Fibroblast of skin of back (primary cell): ENCODE data around the gene TLCD3B.
"Not testable (repeated sequence)": the region's sequence is repeated elsewhere in the genome, so short reads cannot be mapped to it uniquely, and the experiment has no call there.

ENCODE experiments used
- DNase-seq: peaks from one replicate; pipeline ENCODE4 v3.0.0-alpha.2; 2013

Gene TLCD3B

DNA sequence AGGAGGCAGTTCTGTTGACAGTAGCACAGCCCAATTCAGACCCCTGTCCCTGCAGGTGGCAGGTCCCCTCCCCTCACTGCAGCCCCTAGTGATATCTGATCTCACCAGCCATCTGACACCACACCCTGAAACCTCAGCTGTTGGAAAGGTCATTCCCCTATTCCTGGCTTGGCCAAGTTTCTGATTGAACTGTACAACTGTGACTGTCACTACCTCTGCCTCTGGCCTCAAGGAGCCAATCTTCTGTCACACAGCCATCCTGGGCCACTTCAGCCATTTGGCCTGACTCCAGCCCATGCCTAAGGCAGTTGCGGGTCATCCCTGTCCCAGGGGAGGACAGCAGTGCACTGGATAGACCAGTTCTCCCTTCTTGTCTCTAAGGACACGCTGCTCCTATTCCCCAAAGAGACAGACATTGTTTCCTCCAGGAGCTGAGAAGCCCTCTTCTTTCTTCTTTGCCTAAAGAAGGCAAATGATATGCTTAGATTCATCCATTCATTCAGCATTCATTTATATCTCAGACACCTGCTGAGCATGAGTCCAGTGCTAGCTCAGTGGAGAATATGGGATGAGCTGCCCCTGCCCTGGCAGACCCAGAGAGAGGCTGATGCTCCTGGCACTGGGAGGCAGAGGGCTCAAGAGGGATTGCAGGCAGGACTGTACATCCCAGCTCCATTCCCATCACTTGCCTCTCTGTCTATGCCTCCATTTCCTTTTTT is 29.9 kb upstream of the TLCD3B start:
- DNase-seq: no peak

DNA sequence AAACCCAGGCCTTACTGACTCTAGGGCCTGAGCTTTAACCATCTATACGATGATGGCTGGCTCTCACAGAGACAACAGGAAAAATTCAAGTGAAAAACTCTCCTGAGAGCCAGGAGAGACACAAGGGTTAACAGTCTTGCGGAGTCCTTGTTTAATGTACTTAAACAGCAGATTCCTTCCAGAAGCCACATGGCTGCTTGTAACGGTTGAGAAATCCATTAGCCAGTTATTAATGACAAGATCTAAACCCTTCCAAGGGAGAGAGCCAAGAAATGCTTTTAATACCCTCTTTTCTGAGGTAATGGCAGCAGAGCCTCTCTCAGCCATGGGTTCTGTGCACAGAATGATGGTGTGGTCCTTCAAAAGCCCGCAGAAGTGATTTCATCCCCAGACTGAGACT is 29.3 kb upstream of the TLCD3B start:
- DNase-seq: no peak

DNA sequence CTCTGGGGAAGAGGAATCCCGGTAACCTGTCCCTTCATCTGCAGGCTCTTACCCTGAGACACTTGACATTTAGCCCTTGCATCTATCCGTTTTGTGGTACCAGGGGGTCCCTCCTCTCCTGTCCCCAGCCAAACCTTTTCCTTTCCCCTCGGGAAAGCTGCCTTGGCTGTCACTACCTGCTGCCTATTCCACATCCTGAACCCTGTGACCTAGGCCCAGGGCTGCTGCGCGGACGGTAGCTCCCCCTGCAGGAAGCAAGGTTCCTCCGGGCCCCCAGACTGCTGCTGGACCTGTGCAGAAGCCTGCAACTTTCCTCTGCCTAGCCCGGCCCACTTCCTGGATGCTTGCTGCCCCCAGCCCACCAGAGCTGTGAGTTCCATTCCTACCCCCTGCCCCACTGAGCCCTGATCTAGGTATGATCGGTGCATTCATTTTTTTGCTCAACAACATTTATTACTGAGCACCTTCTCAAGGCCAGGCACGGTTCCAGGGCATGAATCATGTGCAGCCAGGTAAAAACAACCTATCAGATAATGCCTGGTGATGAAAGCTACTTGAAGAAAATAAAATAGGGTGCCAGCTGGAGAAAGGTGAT is 24.0 kb upstream of the TLCD3B start:
- no peak for DNase-seq

DNA sequence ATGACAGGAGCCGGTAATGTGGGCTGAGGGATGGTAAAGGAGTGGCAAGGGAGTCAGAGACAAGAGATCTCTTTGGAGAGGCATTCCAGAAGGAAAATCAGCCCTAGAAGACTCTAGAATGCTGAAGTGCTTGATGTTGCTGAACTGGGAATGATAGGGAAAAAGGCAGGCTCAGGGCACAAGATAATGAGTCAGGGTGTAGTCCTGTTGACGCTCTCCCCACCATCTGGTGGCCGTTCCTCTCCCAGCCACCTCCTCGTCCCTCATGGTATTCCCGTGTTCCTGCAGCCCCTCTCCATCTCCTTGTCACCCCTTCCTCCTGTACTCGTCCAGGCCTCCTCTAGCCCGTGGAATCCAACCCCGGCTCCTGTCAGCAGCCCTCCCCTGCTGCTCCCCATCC is 23.4 kb upstream of the TLCD3B start:
- no peak for DNase-seq

DNA sequence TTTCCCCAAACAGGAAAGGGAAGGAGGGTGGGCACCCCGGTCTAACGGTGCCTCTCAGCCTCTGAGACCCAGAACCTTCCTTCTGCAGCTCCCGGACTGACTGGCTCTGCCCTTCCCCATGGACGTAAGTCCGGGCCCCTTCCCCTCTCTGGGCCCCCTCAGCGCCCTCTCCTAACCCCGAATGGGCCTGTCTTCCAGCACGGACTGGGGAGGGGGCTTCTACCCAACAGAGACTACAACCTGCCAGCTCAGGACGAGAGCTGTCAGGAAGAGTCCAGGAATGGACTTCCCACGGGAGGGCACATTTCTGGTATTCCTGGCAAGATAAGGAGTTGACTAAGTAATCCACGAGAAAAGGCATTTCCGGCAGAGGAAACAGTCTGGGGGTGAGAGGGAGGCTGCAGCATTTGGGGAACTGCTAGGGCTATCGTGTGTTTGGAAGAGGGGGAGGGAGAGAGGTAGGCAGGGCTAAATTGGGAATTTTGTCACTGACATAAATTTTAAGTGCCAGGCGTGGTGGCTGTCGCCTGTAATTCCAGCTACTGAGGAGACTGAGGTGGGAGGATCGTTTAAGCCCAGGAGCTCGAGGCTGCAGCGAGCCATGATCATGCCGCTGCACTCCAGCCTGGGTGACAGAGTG is 22.4 kb upstream of the TLCD3B start:
- peak; percentile 84 for DNase-seq

DNA sequence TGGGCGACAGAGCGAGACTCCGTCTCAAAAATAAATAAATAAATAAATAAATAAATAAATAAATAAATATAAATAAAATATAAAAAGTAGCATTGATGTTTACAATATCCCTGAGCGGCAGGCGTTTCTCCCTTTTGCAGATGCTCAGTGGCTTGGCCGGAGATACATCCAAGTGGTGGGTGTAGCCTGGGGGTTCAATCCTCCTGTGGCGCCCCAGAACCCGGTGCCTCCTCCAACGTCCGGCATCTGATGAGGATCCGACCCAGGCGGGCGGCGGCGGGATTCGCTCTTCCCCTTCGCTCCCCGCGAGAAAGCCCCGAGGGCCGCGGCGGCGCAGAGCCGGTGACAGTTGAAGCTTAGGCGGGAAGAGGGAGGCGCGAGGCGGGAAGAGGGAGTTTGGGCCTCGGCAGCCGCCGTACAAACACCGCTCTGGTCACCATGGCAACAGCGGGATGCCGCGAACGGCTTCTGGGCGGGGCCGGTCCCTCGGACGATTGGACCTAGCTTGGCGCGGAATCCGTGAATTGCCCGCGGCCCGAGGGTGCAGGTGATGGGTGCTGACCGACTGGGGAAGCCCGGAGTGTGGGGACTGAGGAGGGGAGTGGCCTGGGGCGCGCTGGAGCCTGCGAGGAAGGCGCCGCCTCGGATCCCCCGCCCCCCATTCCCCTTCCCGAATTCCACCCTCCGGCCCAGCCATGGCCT is 21.8 kb upstream of the TLCD3B start:
- DNase-seq: peak; percentile 91

DNA sequence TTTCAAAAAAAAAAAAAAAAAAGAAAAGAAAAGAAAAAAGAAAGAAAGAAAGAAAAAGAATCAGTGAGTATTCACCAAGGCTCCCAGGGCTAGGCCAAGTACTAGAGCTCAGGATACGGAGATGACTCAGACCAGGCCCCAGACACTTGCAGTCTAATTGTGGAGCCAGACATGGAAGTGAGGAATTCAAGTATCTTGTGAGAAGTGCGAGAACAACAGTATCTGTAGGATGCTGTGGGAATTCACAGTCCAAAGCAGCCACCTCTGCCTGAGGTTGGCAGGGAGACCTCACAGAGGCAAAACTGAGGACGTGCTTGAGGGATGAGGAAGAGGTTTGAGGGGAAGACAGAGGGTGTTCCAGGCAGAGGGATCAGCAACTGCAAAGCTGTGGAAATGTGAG is 20.4 kb upstream of the TLCD3B start:
- DNase-seq: peak; percentile 86

DNA sequence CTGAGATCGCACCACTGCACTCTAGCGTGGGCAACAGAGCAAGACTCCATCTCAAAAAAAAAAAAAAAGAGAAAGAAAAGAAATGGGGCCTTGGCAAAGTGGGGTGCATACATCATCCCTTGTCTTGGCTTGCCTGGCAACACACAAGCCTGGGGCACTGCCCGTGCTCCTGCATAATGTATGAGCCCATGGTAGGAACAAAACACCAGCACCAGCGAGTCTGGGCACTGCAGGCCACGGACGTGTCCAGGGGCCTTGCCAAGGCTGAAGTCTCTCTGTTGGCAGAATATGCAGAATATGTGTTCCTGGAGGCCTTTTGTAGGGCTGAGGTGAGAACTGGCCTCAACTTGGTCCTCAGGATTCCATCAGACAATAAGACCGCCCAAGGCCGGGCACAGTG is 18.8 kb upstream of the TLCD3B start:
- no peak for DNase-seq

DNA sequence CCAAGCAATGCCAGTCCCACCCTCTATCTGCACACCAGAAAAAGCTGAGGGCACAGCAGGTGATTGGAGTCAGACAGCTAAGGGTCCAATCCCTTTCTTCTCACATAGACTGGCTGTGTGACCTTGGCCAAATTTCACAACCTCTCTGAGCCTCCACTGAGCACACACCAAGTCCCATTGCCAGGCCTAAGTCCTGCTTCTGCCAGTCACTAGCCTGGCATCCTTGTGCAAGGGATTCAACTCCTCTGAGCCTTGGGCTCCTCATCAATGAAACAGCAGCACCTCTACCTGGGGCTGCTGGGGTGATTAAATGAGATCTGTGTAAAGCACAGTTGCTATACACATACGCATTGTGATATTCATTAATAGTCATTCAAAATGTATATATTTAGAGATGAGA is 15.5 kb upstream of the TLCD3B start:
- DNase-seq: no peak

DNA sequence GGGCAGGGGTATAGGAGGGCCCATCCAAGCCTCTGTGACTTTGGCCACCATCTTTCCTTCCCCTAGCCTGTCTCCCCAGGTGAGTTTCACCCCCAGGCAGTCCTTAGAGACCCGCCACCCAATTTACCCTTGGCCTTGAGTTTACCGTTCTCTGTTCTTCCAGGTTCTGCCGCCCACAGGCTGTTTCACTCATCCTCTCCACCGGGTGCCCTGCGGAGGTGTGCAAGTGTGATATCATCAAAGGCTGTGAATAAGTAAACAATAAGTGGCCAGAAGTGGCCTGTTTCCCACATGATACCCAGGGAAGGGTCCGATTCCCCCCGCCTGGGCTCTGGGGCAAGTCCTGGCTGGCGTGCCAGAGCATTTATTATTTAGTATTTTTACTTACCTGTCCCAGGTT is 15.1 kb upstream of the TLCD3B start:
- no peak for DNase-seq

DNA sequence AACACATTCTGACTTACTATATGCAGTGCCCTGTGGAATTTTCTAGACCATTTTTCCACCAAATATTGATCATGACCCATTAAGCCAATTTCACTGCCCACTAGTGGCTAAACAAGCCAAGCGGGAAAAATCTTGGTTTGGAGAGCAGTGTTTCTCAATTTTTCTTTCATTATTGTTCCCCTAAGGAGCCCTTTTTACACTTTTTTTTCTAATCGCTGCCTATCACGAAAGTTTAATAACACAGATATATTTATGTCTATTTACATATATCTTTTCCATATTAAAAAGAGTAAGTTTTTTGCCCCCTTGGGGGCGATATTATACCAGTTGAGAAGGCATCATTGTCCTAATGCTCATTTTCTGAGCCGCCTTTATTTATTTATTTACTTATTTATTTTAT is 10.8 kb upstream of the TLCD3B start:
- DNase-seq: peak; percentile 57

DNA sequence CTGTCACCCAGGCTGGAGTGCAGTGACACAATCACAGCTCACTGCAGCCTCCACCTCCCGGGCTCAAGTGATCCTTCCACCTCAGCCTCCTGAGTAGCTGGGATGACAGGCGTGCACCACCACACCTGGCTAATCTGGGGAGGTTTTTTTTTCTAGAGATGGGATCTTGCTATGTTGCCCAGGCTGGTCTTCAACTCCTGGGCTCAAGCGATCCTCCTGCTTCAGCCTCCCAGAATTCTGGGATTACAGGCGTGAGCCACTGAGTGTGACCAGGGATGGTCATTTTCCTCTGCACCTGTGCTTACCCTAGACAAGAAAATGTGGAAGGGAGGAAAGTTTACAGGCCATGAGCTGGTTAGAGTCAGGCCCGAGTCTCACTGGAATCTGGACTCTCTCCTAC is 9.6 kb upstream of the TLCD3B start:
- not testable (repeated sequence) for DNase-seq

DNA sequence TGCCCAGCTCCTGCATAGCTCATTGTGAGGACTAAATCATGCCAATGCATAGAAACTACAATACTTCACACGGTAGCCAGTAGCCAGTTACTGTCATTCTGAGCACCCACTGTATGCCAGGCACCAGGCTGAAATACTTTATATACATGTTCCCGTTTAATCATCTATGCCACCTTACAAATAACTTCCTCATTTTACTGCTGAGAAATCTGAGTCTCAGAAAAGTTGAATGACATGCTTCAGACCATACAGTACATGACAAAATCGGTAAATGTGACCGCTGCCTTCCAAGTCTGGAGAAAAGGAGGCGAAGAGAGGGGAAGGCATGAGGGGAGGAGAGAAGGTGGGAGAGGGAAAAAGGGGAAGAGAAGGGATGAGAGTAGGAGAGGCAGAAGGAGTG is 9.2 kb upstream of the TLCD3B start:
- no peak for DNase-seq

DNA sequence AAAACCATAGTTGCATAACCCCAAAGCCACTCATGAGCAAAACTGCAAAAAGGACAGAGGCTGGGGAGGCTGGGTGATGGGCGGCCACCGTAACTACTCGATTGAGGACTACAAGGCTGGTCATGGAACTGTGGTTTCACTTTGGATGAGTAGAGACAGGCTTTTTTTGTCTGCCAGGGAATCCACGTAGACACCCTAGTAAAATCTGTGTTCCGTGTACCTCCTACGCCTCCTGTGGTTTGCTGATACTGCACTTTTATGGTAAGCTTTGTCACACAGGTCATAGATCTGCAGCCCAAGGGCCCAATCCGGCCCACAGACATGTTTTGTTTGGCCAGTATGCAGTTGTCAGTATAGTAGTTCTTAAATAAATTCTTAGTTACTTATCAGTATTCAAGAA is 2.2 kb upstream of the TLCD3B start:
- no peak for DNase-seq

DNA sequence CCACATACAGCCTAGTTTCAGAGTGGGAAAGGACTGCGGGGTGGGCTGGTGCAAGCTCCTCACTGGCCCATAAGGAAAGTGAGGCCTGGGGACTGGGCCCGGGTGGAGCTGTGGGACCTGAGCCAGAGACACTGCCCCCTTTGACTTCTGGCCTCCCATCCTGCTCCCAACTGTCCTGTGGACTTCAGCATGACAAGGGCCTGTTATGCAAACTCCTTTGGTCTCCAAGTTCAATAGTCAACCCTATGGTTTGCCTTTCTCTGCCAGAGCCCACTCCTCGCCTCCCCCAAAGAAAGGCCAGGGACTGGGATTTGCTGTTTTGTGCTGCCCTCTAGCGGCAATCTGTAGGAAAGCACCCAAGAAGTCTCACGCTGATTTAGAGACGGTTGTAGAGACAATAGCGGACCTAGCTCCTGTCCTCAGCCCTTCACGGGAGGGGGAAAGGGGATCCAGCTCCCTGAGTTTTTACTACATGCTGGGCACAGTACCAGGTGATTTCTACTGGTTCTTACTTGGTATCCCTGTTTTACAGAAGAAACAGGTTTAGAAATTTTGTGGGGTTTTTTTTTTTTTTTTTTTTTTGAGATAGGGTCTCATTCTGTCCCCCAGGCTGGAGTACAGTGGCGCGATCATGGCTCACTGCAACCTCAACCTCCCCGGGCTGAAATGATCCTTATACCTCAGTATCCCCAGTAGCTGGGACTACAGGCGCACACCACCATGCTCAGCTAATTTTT is 1.2 kb upstream of the TLCD3B start:
- DNase-seq: peak; percentile 64

DNA sequence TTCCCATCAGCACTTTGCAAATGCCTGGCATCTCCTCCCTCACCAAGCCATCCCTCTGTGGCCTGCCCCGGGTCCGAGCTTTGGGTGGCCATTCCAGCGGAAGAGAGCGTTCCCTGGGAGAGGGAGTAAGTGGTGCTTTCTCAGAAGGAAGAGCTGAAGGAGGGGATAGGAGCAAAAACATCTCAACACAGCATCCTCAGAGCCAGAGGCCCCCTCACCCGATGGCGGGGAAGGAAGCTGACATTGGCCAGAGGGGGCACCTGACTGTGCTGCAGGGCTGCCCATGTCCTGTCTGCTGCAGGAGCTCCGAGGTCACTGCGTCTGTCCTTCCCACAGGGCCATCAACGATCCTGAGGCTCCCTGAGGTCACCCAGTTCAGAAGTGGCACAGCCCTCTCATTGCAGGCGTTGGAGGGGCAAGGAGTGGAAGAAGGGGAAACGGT is 427 bp upstream of the TLCD3B start:
- DNase-seq: no peak

DNA sequence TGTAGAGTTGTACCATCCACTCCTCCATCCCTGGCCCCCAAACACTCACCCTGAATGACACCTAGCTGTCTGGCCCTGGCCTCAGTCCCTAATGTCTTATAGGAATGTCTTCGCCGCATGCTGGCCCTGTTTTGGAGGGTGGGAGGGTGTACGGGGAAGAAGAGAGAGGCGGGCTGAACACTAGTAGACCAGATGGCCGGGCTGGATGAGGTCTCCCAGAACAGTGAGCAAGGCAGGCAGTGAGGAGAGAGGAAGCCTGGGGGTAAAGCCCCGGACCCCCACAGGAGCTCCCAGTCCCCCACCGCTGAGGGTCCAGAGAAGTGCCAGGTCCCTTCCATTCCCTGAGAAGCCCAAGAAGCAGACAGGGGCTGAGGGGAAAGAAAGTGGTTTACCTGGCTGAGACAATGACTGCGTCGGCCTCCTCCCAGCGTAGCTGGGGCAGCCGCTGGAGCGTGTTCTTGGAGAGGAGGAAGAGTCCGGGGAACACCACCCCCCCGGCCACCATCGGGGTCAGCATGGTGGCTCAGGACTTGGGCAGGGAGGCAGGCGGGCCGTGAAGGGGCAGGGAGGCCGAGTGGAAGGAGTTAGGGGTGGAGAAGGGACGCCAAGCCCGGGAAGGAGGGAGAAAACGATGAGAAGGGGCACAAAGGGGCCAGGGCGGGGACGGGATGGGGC is 923 bp downstream of the TLCD3B start:
- DNase-seq: no peak

DNA sequence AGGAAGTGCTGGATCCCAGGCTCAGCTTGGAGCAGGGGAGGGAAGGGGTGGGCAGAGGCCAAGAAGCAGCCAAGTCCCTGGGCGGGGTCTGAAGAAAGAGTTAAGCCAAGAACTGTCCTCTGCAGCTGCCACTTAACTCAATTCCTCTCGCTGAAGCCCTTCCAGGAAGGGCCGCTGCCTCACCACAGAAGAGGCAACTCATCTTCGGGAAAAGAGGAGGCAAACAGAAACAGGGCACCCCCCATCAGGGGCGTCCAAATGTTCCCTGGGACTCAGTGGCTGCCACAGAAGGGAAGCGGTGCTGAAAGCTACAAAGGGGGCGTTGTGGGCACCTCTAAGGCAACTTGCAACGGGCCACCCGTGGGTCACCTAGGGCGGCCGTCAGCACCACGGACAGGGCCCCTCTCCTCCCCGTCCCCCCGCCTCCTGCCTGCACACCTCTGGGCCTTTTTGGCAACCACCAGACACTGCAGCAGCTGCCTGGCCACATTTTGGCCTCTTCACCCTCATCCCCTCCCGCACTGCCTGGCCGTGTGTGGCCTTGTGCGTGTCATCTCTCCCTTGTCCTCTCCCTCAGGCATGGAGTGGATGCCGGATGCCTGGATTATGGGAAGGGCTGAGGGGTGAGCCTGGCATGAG is 2.5 kb downstream of the TLCD3B start:
- DNase-seq: no peak

DNA sequence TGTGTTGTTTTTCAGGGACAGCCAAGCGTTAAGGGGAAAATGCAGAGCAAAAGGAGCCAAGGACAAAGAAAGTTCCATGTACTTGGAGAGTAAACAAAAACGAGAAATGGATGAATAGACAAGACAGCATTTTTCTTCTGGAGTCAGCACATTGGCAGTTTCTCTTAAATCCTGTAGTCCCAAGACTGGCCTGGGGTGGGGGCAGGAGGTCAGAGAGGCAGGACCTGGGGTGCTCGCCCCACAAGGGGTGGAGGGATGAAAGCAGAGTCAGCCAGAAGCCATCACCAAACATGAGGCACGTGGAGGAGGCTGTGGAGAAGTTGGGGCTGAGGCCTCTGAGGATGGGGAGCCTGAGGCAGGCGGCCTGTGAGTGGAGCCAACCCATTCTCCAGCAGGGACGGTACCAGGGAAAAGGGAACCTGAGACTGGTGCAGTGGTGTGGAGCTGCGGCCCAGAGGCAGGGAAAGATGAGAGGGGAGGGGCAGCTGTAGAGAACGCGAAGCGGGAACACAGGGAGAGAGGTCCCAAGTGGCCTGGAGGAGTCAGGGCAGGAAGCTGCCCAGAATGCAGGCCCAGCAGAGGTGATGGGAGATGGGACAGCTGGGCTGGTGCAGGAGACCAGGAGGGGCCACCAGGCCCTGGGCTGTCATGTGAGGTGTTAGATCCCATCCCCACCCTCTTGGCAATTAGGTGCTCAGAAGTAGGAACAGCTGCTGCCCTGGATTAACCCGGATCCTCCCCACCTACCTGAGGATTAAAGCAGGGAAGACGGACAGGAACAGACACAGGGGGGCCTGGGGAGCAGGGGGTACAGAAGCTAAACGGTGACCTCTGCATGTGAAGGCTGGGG is 3.3 kb downstream of the TLCD3B start:
- DNase-seq: no peak

DNA sequence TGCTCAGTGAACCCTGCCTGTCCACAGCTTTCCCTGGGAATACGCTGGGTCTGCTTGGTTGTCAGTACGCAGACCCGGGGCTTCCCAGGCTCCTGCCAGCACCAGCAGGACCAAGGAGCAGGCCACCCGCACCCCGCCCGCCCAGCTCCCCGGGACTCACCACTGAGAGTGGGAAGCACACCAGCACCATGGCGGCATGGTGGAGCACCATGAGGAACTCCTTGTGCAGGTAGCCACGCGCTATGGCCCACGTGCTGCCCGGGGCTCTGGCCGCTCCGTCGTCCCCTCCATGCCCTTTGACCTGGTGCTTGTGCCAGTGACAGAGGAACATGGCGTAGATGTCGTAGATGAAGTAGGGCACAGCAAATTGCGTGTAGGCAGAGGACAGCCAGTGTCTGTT is 4.6 kb downstream of the TLCD3B start:
- no peak for DNase-seq

DNA sequence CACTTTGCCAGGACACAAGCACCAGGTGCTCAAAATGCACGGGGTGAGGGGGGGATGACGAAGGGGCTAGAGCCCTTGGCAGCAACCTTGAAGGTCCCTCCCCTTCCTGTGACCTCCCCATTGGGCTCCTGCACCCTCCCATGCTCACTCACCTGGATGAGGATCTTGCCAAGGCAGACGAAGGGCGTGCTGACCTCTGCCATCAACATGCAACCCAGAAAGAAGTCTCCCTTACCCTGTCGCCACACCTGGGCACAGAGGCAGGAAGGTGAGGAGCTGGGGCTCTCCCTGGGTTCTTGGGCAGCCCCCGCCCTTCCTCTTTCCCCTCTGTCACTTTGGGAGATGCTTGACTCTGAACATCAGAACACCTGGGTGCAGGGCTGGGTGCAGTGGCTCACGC is 5.5 kb downstream of the TLCD3B start:
- no peak for DNase-seq
